SK-N-MC (cell line): ENCODE data around the gene CAMSAP3.

Experiments used
- DNase-seq: peaks from one replicate; pipeline ENCODE4 v3.0.0-alpha.2; 2011; ENCODE audit warnings: low read depth, low spot score
- H3K27ac ChIP-seq: fragments of 200-600 bp; sonication (generic); 2 replicates; pipeline ENCODE4 v1.5.1; 2016; ENCODE audit warnings: mixed run types
- H3K36me3 ChIP-seq: fragments of 200-600 bp; sonication (generic); 2 replicates; pipeline ENCODE4 v1.6.1; 2017; ENCODE audit warnings: antibody characterized with exemption, low read length, mixed read lengths; ENCODE audit not compliant: insufficient read depth
- H3K4me3 ChIP-seq: fragments of 200-600 bp; sonication (generic); 2 replicates; pipeline ENCODE4 v1.5.1; 2016
- H3K9ac ChIP-seq: fragments of 200-600 bp; sonication (generic); 2 replicates; pipeline ENCODE4 v1.8.0; 2017; ENCODE audit warnings: mixed run types, mixed read lengths; ENCODE audit not compliant: insufficient read length
- H3K9me3 ChIP-seq: fragments of 200-600 bp; sonication (generic); 2 replicates; pipeline ENCODE4 v1.6.1; 2017; ENCODE audit warnings: low read depth, mild to moderate bottlenecking, antibody characterized with exemption, low read length, moderate library complexity, mixed read lengths
- EZH2 ChIP-seq: fragments of 200-600 bp; sonication (generic); IDR thresholded peaks from one replicate; pipeline ENCODE4 v1.6.1; 2017; ENCODE audit warnings: antibody characterized with exemption
- FOXP2 ChIP-seq: optimal IDR thresholded peaks from 2 replicates; pipeline ENCODE3; 2011; ENCODE audit warnings: mild to moderate bottlenecking, moderate library complexity; ENCODE audit not compliant: insufficient read depth; ENCODE audit errors: extremely low read length, control extremely low read depth
- POLR2AphosphoS5 ChIP-seq: IDR thresholded peaks from 2 replicates; pipeline ENCODE4 v1.6.1; 2012; ENCODE audit warnings: mild to moderate bottlenecking, low read depth, low read length, borderline replicate concordance

CAMSAP3 gene

GRCh38 chr19:7554565-7554964, 41.1 kb upstream of the CAMSAP3 start:
- Histone ChIP-seq H3K9ac (no peak overlapping the region), H3K9me3 (no peaks in the 10 kb centered on the region), H3K36me3 (no peaks in the 10 kb centered on the region; the same call in 1 of the 2 replicates), H3K27ac (no peak overlapping the region), H3K4me3 (no peak overlapping the region)
- no peak for DNase-seq
- TF ChIP-seq FOXP2 (no peak), POLR2AphosphoS5 (no peak), EZH2 (no peak)

GRCh38 chr19:7554990-7555864, 40.4 kb upstream of the CAMSAP3 start:
- Histone ChIP-seq H3K9me3 (no peaks in the 10 kb centered on the region), H3K27ac (no peak overlapping the region), H3K36me3 (no peaks in the 10 kb centered on the region; the same call in 1 of the 2 replicates), H3K9ac (no peak overlapping the region), H3K4me3 (no peak overlapping the region)
- TF ChIP-seq FOXP2: no peak
- no peak for TF ChIP-seq POLR2AphosphoS5
- TF ChIP-seq EZH2: no peak
- DNase-seq: no peak

- no peak overlapping the region for H3K9ac ChIP-seq
- TF ChIP-seq EZH2 (no peak), FOXP2 (no peak), POLR2AphosphoS5 (no peak)
- H3K4me3 ChIP-seq: no peak overlapping the region
- H3K27ac ChIP-seq: no peak overlapping the region
- DNase-seq: no peak
- no peaks in the 10 kb centered on the region for H3K9me3 ChIP-seq
- H3K36me3 ChIP-seq: no peaks in the 10 kb centered on the region; the same call in 1 of the 2 replicates
These were observed 38.9 kb upstream of the CAMSAP3 start for GRCh38 chr19:7556696-7557315.

GRCh38 chr19:7558667-7559066, 37.0 kb upstream of the CAMSAP3 start:
- no peaks in the 10 kb centered on the region; the same call in 1 of the 2 replicates for H3K36me3 ChIP-seq
- TF ChIP-seq POLR2AphosphoS5 (no peak), FOXP2 (no peak), EZH2 (no peak)

GRCh38 chr19:7559102-7559501, 36.6 kb upstream of the CAMSAP3 start:
- Histone ChIP-seq H3K4me3 (no peak overlapping the region), H3K36me3 (no peaks in the 10 kb centered on the region; the same call in 1 of the 2 replicates), H3K9me3 (no peaks in the 10 kb centered on the region), H3K9ac (no peak overlapping the region), H3K27ac (no peak overlapping the region)
- no peak for DNase-seq
- TF ChIP-seq FOXP2: no peak
- TF ChIP-seq POLR2AphosphoS5: no peak

More at GRCh38 chr19:7558667-7559066, 37.0 kb upstream of the CAMSAP3 start:
- no peak for DNase-seq
- no peak overlapping the region for H3K4me3 ChIP-seq
- H3K9me3 ChIP-seq: no peaks in the 10 kb centered on the region
- H3K27ac ChIP-seq: no peak overlapping the region
- H3K9ac ChIP-seq: no peak overlapping the region

GRCh38 chr19:7560255-7560654, 35.4 kb upstream of the CAMSAP3 start:
- Histone ChIP-seq H3K36me3 (no peaks in the 10 kb centered on the region; the same call in 1 of the 2 replicates), H3K4me3 (no peak overlapping the region), H3K27ac (no peak overlapping the region), H3K9me3 (no peaks in the 10 kb centered on the region), H3K9ac (no peak overlapping the region)
- TF ChIP-seq EZH2: no peak
- TF ChIP-seq POLR2AphosphoS5: no peak
- no peak for TF ChIP-seq FOXP2
- no peak for DNase-seq

- H3K9ac ChIP-seq: no peak overlapping the region
- no peaks in the 10 kb centered on the region; the same call in 1 of the 2 replicates for H3K36me3 ChIP-seq
- DNase-seq: no peak
- no peak overlapping the region for H3K27ac ChIP-seq
- no peaks in the 10 kb centered on the region for H3K9me3 ChIP-seq
- no peak for TF ChIP-seq EZH2
- no peak for TF ChIP-seq POLR2AphosphoS5
- no peak for TF ChIP-seq FOXP2
- no peak overlapping the region for H3K4me3 ChIP-seq
These were observed 34.3 kb upstream of the CAMSAP3 start for GRCh38 chr19:7561325-7561724.

- H3K27ac ChIP-seq: no peak overlapping the region
- no peak for TF ChIP-seq POLR2AphosphoS5
- TF ChIP-seq EZH2: no peak
- no peak for TF ChIP-seq FOXP2
- DNase-seq: no peak
- no peak overlapping the region for H3K9ac ChIP-seq
- H3K4me3 ChIP-seq: no peak overlapping the region
- H3K9me3 ChIP-seq: no peaks in the 10 kb centered on the region
- no peaks in the 10 kb centered on the region for H3K36me3 ChIP-seq
These were observed 32.8 kb upstream of the CAMSAP3 start for GRCh38 chr19:7562646-7563393.
